HepG2 (cell line): Measurements from ENCODE around the gene OSBPL3. TPM values are rescaled to one million over a fixed set of nuclear protein-coding genes. Genes with fewer than 3 reads are reported as not detected.

Source experiments
- FOXA1 ChIP-seq, 2 experiments: fragments of 450-650 bp in 1 of 2; sonication (generic) in 1 of 2; formaldehyde crosslinking in 1 of 2; IDR thresholded peaks; 2 replicates each; pipeline versions ENCODE4 v1.4.0 to v1.6.1; 2016 to 2020; ENCODE audit warnings: missing genetic modification reagents in 1 of 2
- SALL2 ChIP-seq: sonication (generic); formaldehyde crosslinking; IDR thresholded peaks from 2 replicates; pipeline ENCODE4 v1.8.1; 2023; ENCODE audit warnings: mild to moderate bottlenecking, missing genetic modification reagents, inconsistent platforms
- TBL1XR1 ChIP-seq: fragments of 150-350 bp; IDR thresholded peaks from 2 replicates; pipeline ENCODE4 v1.6.1; 2014; ENCODE audit warnings: borderline replicate concordance, low read length; ENCODE audit not compliant: partially characterized antibody
- ZFP91 ChIP-seq: sonication (generic); formaldehyde crosslinking; IDR thresholded peaks from 2 replicates; pipeline ENCODE4 v1.9.0; 2022; ENCODE audit warnings: missing genetic modification reagents, mild to moderate bottlenecking, borderline replicate concordance
- ZNF318 ChIP-seq: sonication (generic); formaldehyde crosslinking; IDR thresholded peaks from 2 replicates; pipeline ENCODE4 v1.4.0; 2020; ENCODE audit warnings: mild to moderate bottlenecking, missing genetic modification reagents
- ZNF362 ChIP-seq: sonication (generic); formaldehyde crosslinking; IDR thresholded peaks from 2 replicates; pipeline ENCODE4 v1.4.0; 2020; ENCODE audit warnings: missing genetic modification reagents, mild to moderate bottlenecking, borderline replicate concordance
- polyA plus RNA-seq, 8 experiments: library from polyadenylated mRNA; depleted of rRNA in 3 of 8; stranded (reverse) in 7 of 8; unstranded in 1 of 8; fragments of >200 nt; fragmentation: Illumina TruSeq in 4 of 8; extraction: Trizol in 4 of 8; gene quantifications; 2 replicates each; pipeline versions ENCODE4 v1.2.1 to v1.2.3, GENCODE V29; 2011 to 2016; ENCODE audit warnings: low read depth in 4 of 8, missing spikeins in 1 of 8, mixed read lengths in 1 of 8; ENCODE audit not compliant: insufficient read depth in 1 of 8
- total RNA-seq, 5 experiments: library from RNA; depleted of rRNA; stranded (reverse); fragments of >200 nt; fragmentation: Illumina TruSeq; extraction: Trizol; gene quantifications; 2 replicates each; pipeline ENCODE4 v1.2.3, GENCODE V29; 2016; ENCODE audit warnings: low read depth in 1 of 5

OSBPL3 gene
- total and polyA plus RNA-seq, 2 of the 13 experiments (the other 11 are each of a cell fraction or from before 2014, with no cell fraction given) = 8.8 to 28.9 TPM

GRCh38 chr7:25012254-25012653 lies 32.3 kb upstream of the OSBPL3 start (continued):
- TF ChIP-seq TBL1XR1 = no peak
- no peak for TF ChIP-seq FOXA1 (IDR thresholded peaks at IDR 0.05)
- no peak for TF ChIP-seq FOXA1 (CRISPR knock-in tag; IDR thresholded peaks at IDR 0.05)
- no peak for TF ChIP-seq SALL2 (CRISPR knock-in tag)
- no peak for TF ChIP-seq ZFP91
- no peak for TF ChIP-seq ZNF318
- no peak for TF ChIP-seq ZNF362
